K562 (cell line): ENCODE results near the gene ARHGEF10L. TPM values are rescaled to one million over a fixed set of nuclear protein-coding genes. Genes with fewer than 3 reads are reported as not detected.

ENCODE experiments used
- ATAC-seq: fragments of 200-7000 bp; cut with Tn5 transposase; 3 replicates; pipeline ENCODE4 v1.9.1; 2020; ENCODE audit warnings: moderate library complexity
- BruUV-seq: library from RNA; stranded (reverse); fragments of 400-500 nt; replicated peaks from 2 replicates; lab custom pipeline; 2021; lab: Mats Ljungman, UMichigan
- CTCF ChIA-PET: fragments of 300-600 bp; formaldehyde crosslinking; extraction: SDS; loops from one replicate; lab custom pipeline; 2021; ENCODE audit warnings: low intra/inter-chr PET ratio; lab: Yijun Ruan, JAX
- POLR2A ChIA-PET: fragments of 300-600, 350-650 bp; sonication (Branson Sonifier 250); formaldehyde crosslinking; extraction: SDS; loops from one replicate; lab custom pipeline; 2021; ENCODE audit warnings: antibody characterized with exemption, inconsistent platforms; lab: Yijun Ruan, JAX
- DNase-seq, 4 experiments: peaks; one replicate each; pipeline versions ENCODE4 v3.0.0 to v3.0.0-alpha.2; 2011 to 2018; ENCODE audit warnings: low spot score in 3 of 4, mixed read lengths in 3 of 4; ENCODE audit errors: extremely low read depth in 1 of 4
- FAIRE-seq: peaks from 2 replicates; lab custom pipeline; 2011; peaks lifted over from hg19 to GRCh38; lab: Jason Lieb, UNC
- H2AFZ ChIP-seq: 2 replicates; pipeline ENCODE4 v1.6.0; 2011; ENCODE audit warnings: low read depth, low read length, control low read depth, inconsistent platforms
- H3K27ac ChIP-seq: fragments of 200-600 bp; 3 replicates; pipeline ENCODE4 v1.8.0; 2011; ENCODE audit warnings: low read depth, mild to moderate bottlenecking, control low read depth, inconsistent platforms, low read length, moderate library complexity, mixed read lengths; ENCODE audit errors: extremely low read depth
- H3K27me3 ChIP-seq, 2 experiments: fragments of 300-600 bp in 1 of 2; 2 replicates in 1 of 2; 3 replicates in 1 of 2; pipeline versions ENCODE4 v1.6.0 to v1.8.0; 2011; ENCODE audit warnings: inconsistent platforms in 2 of 2, low read length in 2 of 2, mild to moderate bottlenecking in 1 of 2, mixed read lengths in 1 of 2, moderate library complexity in 1 of 2; ENCODE audit not compliant: control insufficient read depth in 2 of 2, insufficient read depth in 2 of 2
- H3K36me3 ChIP-seq: fragments of 300-600 bp; 3 replicates; pipeline ENCODE4 v1.8.0; 2011; ENCODE audit warnings: mild to moderate bottlenecking, low read length, inconsistent platforms; ENCODE audit not compliant: control insufficient read depth, insufficient read depth
- H3K4me1 ChIP-seq, 2 experiments: fragments of 200-600 bp in 1 of 2; replicated peaks in 1 of 2; 2 replicates in 1 of 2; 3 replicates in 1 of 2; pipeline versions ENCODE4 v1.5.1 to v1.8.0; 2011; ENCODE audit warnings: inconsistent platforms in 2 of 2, low read length in 2 of 2, mild to moderate bottlenecking in 1 of 2, mixed read lengths in 1 of 2, moderate library complexity in 1 of 2; ENCODE audit not compliant: control insufficient read depth in 2 of 2, insufficient read depth in 2 of 2
- H3K4me2 ChIP-seq: 2 replicates; pipeline ENCODE4 v1.6.1; 2011; ENCODE audit warnings: low read length, control low read depth, inconsistent platforms, mixed read lengths; ENCODE audit not compliant: insufficient read depth
- H3K4me3 ChIP-seq: fragments of 200-600 bp; sonication (generic), shearing (Covaris generic); 2 replicates; pipeline ENCODE4 v1.5.1; 2016; ENCODE audit warnings: control low read depth, inconsistent platforms
- H3K79me2 ChIP-seq: fragments of 200-600 bp; 3 replicates; pipeline ENCODE4 v1.8.0; 2011; ENCODE audit warnings: low read length, inconsistent platforms; ENCODE audit not compliant: control insufficient read depth, insufficient read depth
- H3K9ac ChIP-seq, 2 experiments: 2 replicates each; pipeline versions ENCODE4 v1.6.0 to v1.6.1; 2011; ENCODE audit warnings: low read depth in 2 of 2, low read length in 2 of 2, control low read depth in 1 of 2, inconsistent platforms in 1 of 2, mild to moderate bottlenecking in 1 of 2, mixed read lengths in 1 of 2; ENCODE audit not compliant: insufficient read depth in 1 of 2
- H3K9me1 ChIP-seq: one replicate; pipeline ENCODE4 v1.6.0; 2011; ENCODE audit warnings: inconsistent platforms, mild to moderate bottlenecking, low read length, moderate library complexity; ENCODE audit not compliant: control insufficient read depth, insufficient read depth
- H3K9me3 ChIP-seq: replicated peaks from 2 replicates; pipeline ENCODE4 v1.5.1; 2011; ENCODE audit warnings: low read depth, low read length, inconsistent platforms; ENCODE audit not compliant: control insufficient read depth, insufficient read depth
- H4K20me1 ChIP-seq: replicated peaks from 2 replicates; pipeline ENCODE4 v1.6.1; 2011; ENCODE audit warnings: low read length, inconsistent platforms, mixed read lengths; ENCODE audit not compliant: control insufficient read depth, insufficient read depth
- ARID2 ChIP-seq: fragments of 450-650 bp; IDR thresholded peaks from 2 replicates; pipeline ENCODE4 v1.6.1; 2017; ENCODE audit warnings: antibody characterized with exemption, mild to moderate bottlenecking
- BHLHE40 ChIP-seq: IDR thresholded peaks from 2 replicates; pipeline ENCODE4 v1.6.1; 2011; ENCODE audit warnings: low read length, improper control_type of control experiment
- BRCA1 ChIP-seq, 2 experiments: fragments of 450-650 bp in 1 of 2; sonication (generic) in 1 of 2; formaldehyde crosslinking in 1 of 2; IDR thresholded peaks; 2 replicates each; pipeline versions ENCODE4 v1.5.0 to v1.6.1; 2017 to 2020; ENCODE audit warnings: mild to moderate bottlenecking in 1 of 2, missing genetic modification reagents in 1 of 2
- CC2D1A ChIP-seq: fragments of 450-650 bp; IDR thresholded peaks from 2 replicates; pipeline ENCODE4 v1.6.1; 2017; ENCODE audit warnings: mild to moderate bottlenecking
- RBM39 ChIP-seq: fragments of 200-400 bp; formaldehyde crosslinking; optimal IDR thresholded peaks from 2 replicates; pipeline ENCODE3; 2018; ENCODE audit warnings: low read depth, low read length
- RCOR1 ChIP-seq, 2 experiments: IDR thresholded peaks; 2 replicates each; pipeline ENCODE4 v1.6.1; 2012; ENCODE audit warnings: low read depth in 2 of 2, low read length in 2 of 2, borderline replicate concordance in 1 of 2, improper control_type of control experiment in 1 of 2
- SMC3 ChIP-seq: conservative IDR thresholded peaks from 2 replicates; pipeline ENCODE4 v1.6.1; 2011; ENCODE audit warnings: low read depth, low read length, improper control_type of control experiment; ENCODE audit not compliant: insufficient read depth
- TAF9B ChIP-seq: fragments of 450-650 bp; IDR thresholded peaks from 2 replicates; pipeline ENCODE4 v1.6.1; 2018; ENCODE audit warnings: mild to moderate bottlenecking; ENCODE audit not compliant: partially characterized antibody
- XRCC5 ChIP-seq: fragments of 200-400 bp; formaldehyde crosslinking; IDR thresholded peaks from 2 replicates; pipeline ENCODE4 v1.6.1; 2017; ENCODE audit warnings: low read depth, mild to moderate bottlenecking, low read length
- ZNF79 ChIP-seq: fragments of 250-450 bp; sonication (Bioruptor Pico); IDR thresholded peaks from 2 replicates; pipeline ENCODE4 v1.4.0; 2020; ENCODE audit warnings: low read depth, mild to moderate bottlenecking, moderate library complexity
- WGBS: fragments of 100-300 bp; shearing (Covaris generic); methylation state at CpG from one replicate; pipeline ENCODE4 v1.1.6; 2016; ENCODE audit warnings: low coverage, mixed read lengths; ENCODE audit not compliant: insufficient coverage; ENCODE audit errors: missing lambda C conversion rate; 5-methylcytosine and 5-hydroxymethylcytosine counted together
- in situ Hi-C: fragments of 300-500 bp; cut with MboI; formaldehyde crosslinking; loops from 4 replicates; pipeline ENCODE4 v1.15.0; 2018; ENCODE audit warnings: inconsistent platforms, mixed read lengths
- intact Hi-C: fragments of 100-400 bp; cut with micrococcal nuclease; formaldehyde crosslinking; loops from 2 replicates; pipeline ENCODE4 v1.14.2; 2022
- polyA plus RNA-seq, 8 experiments: library from polyadenylated mRNA; depleted of rRNA in 4 of 8; stranded (reverse) in 5 of 8; unstranded in 3 of 8; fragments of >200 nt; fragmentation: Nextera tagmentation in 2 of 8; fragmentation: Illumina TruSeq in 1 of 8; extraction: Ambion mirVana in 2 of 8; extraction: Trizol in 1 of 8; gene quantifications; 2 replicates each; pipeline versions ENCODE4 v1.2.1 to v1.2.3, GENCODE V29; 2011 to 2014; ENCODE audit warnings: inconsistent platforms in 1 of 8, missing spikeins in 1 of 8
- total RNA-seq, 7 experiments: library from RNA; depleted of rRNA in 6 of 7; stranded (reverse); fragments of >200 nt in 6 of 7; fragmentation: Illumina TruSeq in 2 of 7; extraction: Trizol in 2 of 7; gene quantifications; 2 replicates each; pipeline versions ENCODE4 v1.2.1 to v1.2.3, GENCODE V29; 2011 to 2021; ENCODE audit warnings: low replicate concordance in 1 of 7
- TF ChIP-seq, protein P1 (sequence below): IDR thresholded peaks from 2 replicates; pipeline ENCODE4 v1.6.1; 2011; ENCODE audit warnings: borderline replicate concordance, low read depth, mild to moderate bottlenecking, moderate library complexity, low read length; ENCODE audit not compliant: insufficient read depth, poor library complexity, severe bottlenecking
- TF ChIP-seq, protein P2 (sequence below), 2 experiments: fragments of 150-350 bp in 1 of 2; IDR thresholded peaks; 2 replicates each; pipeline ENCODE4 v1.6.1; 2012 to 2016; ENCODE audit warnings: low read depth in 2 of 2, low read length in 2 of 2, mild to moderate bottlenecking in 1 of 2, moderate library complexity in 1 of 2
- TF ChIP-seq, protein P3 (sequence below): fragments of 450-650 bp; conservative IDR thresholded peaks from 2 replicates; pipeline ENCODE4 v1.6.1; 2016; ENCODE audit warnings: missing genetic modification characterization, low read depth, mild to moderate bottlenecking, control low read depth, missing compliant biosample characterization

The ARHGEF10L gene
- total and polyA plus RNA-seq, 9 of the 15 experiments (the other 6 are each of a cell fraction or from before 2014, with no cell fraction given): 0.09 to 0.13 TPM; not detected in 7

DNA sequence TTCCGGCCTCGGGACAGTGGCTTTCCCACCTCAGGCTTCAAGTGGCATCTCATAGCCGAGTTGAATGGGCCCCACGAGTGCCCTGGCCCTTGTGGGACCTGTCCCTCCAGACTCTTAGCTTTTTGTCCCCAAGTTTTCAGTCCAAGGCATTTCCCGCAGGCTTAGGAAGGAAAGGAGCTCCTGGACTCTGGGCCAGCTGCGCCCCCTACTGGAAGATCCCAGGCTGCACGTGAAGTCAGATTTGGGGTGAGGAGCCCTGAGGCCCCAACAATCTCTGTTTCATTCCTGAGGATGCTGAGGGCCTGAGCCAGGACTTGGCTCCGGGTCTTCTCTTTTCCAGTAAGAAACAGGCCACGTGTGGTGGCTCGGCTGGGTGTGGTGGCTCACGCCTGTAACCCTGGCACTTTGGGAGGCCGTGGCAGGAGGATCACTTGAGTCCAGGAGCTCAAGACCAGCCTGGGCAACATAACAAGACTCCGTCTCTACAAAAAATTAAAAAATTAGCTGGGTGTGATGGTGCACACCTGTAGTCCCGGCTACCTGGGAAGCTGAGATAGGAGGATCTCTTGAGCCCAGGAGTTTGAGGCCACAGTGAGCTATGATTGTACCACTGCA, 67.4 kb downstream of the ARHGEF10L start:
- in situ Hi-C loops (loop anchor here (5.0 to 10.0 kb wide), 2 partner anchors 105 to 192 kb away; no protein-coding TSS in a partner anchor), intact Hi-C loops (loop anchor here (1.0 to 10.0 kb wide), 3 partner anchors 105 to 482 kb away; no protein-coding TSS in a partner anchor)
- Histone ChIP-seq H3K4me3 (no peak overlapping the region), H3K4me2 (no peak overlapping the region), H4K20me1 (0 out of 2 replicates have a peak, but pooled peaks cover 7% of the 10 kb centered on the region), H3K9me3 (no peaks in the 10 kb centered on the region), H3K79me2 (no peaks in the 10 kb centered on the region), H3K36me3 (no peaks in the 10 kb centered on the region), H2AFZ (no peak overlapping the region), H3K4me1 (no peaks in the 10 kb centered on the region), H3K9me1 (peaks cover 4% of the 10 kb centered on the region), H3K27me3 (peaks cover 13 to 48% of the 10 kb centered on the region in 2 experiments; a peak in 3 of 5 replicates), H3K9ac (no peak overlapping the region; a peak in 1 of 4 replicates), H3K27ac (no peak overlapping the region)
- ATAC-seq: peak; percentile 87
- DNase-seq: peak; percentile 77 to 85 (median 83)
- peak; percentile 93 for FAIRE-seq
- ChIA-PET CTCF (interaction anchor here (0.6 to 3.1 kb wide), 6 partner anchors 22 to 548 kb away, joined by 3 to 26 read pairs (median 8); no protein-coding TSS in a partner anchor), POLR2A (interaction anchor here (0.5 to 1.4 kb wide), 12 partner anchors 12 to 976 kb away, joined by 3 to 5 read pairs (median 3); no protein-coding TSS in a partner anchor)
- 2% methylated on average over 14 of the region's 14 CpGs for WGBS
- no TSS peak for BruUV-seq
- TF ChIP-seq ARID2 (0 out of 2 replicates have a peak, but pooled peaks have one; percentile 45), ZNF79 (CRISPR knock-in tag) (no peak), BRCA1 (IDR thresholded peaks at IDR 0.05) (no peak), BRCA1 (CRISPR knock-in tag; IDR thresholded peaks at IDR 0.05) (no peak), RBM39 (peak; percentile 45), XRCC5 (peak; percentile 70; the same call in 1 of the 2 replicates), CC2D1A (0 out of 2 replicates have a peak, but pooled peaks have one; percentile 47), TAF9B (no peak), RCOR1 (IDR thresholded peaks at IDR 0.05; ENCODE audit: borderline replicate concordance in 1 of 2, low read depth in 2 of 2, low read length in 2 of 2) (peak in 1 of 2 experiments; percentile 29; a peak in 1 of 4 replicates), BHLHE40 (peak; percentile 68), SMC3 (peak; percentile 72)
- TF ChIP-seq, protein P1, sequence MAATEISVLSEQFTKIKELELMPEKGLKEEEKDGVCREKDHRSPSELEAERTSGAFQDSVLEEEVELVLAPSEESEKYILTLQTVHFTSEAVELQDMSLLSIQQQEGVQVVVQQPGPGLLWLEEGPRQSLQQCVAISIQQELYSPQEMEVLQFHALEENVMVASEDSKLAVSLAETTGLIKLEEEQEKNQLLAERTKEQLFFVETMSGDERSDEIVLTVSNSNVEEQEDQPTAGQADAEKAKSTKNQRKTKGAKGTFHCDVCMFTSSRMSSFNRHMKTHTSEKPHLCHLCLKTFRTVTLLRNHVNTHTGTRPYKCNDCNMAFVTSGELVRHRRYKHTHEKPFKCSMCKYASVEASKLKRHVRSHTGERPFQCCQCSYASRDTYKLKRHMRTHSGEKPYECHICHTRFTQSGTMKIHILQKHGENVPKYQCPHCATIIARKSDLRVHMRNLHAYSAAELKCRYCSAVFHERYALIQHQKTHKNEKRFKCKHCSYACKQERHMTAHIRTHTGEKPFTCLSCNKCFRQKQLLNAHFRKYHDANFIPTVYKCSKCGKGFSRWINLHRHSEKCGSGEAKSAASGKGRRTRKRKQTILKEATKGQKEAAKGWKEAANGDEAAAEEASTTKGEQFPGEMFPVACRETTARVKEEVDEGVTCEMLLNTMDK: peak; percentile 35
- TF ChIP-seq, protein P2, sequence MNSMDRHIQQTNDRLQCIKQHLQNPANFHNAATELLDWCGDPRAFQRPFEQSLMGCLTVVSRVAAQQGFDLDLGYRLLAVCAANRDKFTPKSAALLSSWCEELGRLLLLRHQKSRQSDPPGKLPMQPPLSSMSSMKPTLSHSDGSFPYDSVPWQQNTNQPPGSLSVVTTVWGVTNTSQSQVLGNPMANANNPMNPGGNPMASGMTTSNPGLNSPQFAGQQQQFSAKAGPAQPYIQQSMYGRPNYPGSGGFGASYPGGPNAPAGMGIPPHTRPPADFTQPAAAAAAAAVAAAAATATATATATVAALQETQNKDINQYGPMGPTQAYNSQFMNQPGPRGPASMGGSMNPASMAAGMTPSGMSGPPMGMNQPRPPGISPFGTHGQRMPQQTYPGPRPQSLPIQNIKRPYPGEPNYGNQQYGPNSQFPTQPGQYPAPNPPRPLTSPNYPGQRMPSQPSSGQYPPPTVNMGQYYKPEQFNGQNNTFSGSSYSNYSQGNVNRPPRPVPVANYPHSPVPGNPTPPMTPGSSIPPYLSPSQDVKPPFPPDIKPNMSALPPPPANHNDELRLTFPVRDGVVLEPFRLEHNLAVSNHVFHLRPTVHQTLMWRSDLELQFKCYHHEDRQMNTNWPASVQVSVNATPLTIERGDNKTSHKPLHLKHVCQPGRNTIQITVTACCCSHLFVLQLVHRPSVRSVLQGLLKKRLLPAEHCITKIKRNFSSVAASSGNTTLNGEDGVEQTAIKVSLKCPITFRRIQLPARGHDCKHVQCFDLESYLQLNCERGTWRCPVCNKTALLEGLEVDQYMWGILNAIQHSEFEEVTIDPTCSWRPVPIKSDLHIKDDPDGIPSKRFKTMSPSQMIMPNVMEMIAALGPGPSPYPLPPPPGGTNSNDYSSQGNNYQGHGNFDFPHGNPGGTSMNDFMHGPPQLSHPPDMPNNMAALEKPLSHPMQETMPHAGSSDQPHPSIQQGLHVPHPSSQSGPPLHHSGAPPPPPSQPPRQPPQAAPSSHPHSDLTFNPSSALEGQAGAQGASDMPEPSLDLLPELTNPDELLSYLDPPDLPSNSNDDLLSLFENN (IDR thresholded peaks at IDR 0.05; ENCODE audit: low read depth in 2 of 2, low read length in 2 of 2): no peak
- TF ChIP-seq, protein P3, sequence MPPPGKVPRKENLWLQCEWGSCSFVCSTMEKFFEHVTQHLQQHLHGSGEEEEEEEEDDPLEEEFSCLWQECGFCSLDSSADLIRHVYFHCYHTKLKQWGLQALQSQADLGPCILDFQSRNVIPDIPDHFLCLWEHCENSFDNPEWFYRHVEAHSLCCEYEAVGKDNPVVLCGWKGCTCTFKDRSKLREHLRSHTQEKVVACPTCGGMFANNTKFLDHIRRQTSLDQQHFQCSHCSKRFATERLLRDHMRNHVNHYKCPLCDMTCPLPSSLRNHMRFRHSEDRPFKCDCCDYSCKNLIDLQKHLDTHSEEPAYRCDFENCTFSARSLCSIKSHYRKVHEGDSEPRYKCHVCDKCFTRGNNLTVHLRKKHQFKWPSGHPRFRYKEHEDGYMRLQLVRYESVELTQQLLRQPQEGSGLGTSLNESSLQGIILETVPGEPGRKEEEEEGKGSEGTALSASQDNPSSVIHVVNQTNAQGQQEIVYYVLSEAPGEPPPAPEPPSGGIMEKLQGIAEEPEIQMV (tag): no peak
